Activated T-helper 1 cell treated with Interleukin-2 at 50 U/mL for 16 hours (primary cell): ENCODE data around the gene EFNA4.

Experiments
- DNase-seq: peaks from one replicate; pipeline ENCODE4 v3.0.0-alpha.2; 2020; ENCODE audit warnings: low read depth

The EFNA4 gene

GRCh38 chr1:155063550-155064110, at the start of gene EFNA4:
EFNA4 (plus strand) TSS chr1:155063740; CDS start chr1:155063824, 84 bp downstream.
- DNase-seq = peak; percentile 70

GRCh38 chr1:155014709-155015508, 48.6 kb upstream of the EFNA4 start:
- no peak for DNase-seq

GRCh38 chr1:155015527-155016230, 47.9 kb upstream of the EFNA4 start:
- no peak for DNase-seq

- DNase-seq = no peak
Observed at GRCh38 chr1:155016231-155016831, 47.2 kb upstream of the EFNA4 start.

- DNase-seq = peak; percentile 86
Observed at GRCh38 chr1:155017041-155017945, 46.2 kb upstream of the EFNA4 start.

- no peak for DNase-seq
Observed at GRCh38 chr1:155017946-155018316, 45.6 kb upstream of the EFNA4 start.

- DNase-seq = no peak
Observed at GRCh38 chr1:155018617-155019348, 44.8 kb upstream of the EFNA4 start.

- DNase-seq = no peak
Observed at GRCh38 chr1:155019377-155020245, 43.9 kb upstream of the EFNA4 start.

- no peak for DNase-seq
Observed at GRCh38 chr1:155022136-155022926, 41.2 kb upstream of the EFNA4 start.

GRCh38 chr1:155022927-155023236, 40.7 kb upstream of the EFNA4 start:
- DNase-seq = no peak

GRCh38 chr1:155023627-155024026, 39.9 kb upstream of the EFNA4 start:
- DNase-seq = no peak

GRCh38 chr1:155024315-155024714, 39.2 kb upstream of the EFNA4 start:
- no peak for DNase-seq

- DNase-seq = no peak
Observed at GRCh38 chr1:155026154-155026553, 37.4 kb upstream of the EFNA4 start.

GRCh38 chr1:155026588-155026987, 37.0 kb upstream of the EFNA4 start:
- DNase-seq = no peak

GRCh38 chr1:155029513-155030242, 33.9 kb upstream of the EFNA4 start:
- no peak for DNase-seq

GRCh38 chr1:155030243-155030795, 33.2 kb upstream of the EFNA4 start:
- no peak for DNase-seq

- DNase-seq = no peak
Observed at GRCh38 chr1:155030899-155031298, 32.6 kb upstream of the EFNA4 start.

- DNase-seq = no peak
Observed at GRCh38 chr1:155032886-155033285, 30.7 kb upstream of the EFNA4 start.
